Prostate gland (tissue), 2 donors: ENCODE results near the gene S1PR4. TPM values are rescaled to one million over a fixed set of nuclear protein-coding genes. Genes with fewer than 3 reads are reported as not detected.

Experiments
- DNase-seq: peaks from one replicate; pipeline ENCODE4 v3.0.0-alpha.2; 2019; ENCODE audit warnings: low spot score
- H3K27ac ChIP-seq, 2 donors: fragments of 200-600 bp; sonication (generic); 2 replicates each; pipeline ENCODE4 v1.5.1; 2017 to 2019
- H3K27me3 ChIP-seq: fragments of 200-600 bp; sonication (generic); replicated peaks from 2 replicates; pipeline ENCODE4 v1.5.1; 2019; ENCODE audit not compliant: insufficient read depth
- H3K36me3 ChIP-seq, 2 donors: fragments of 200-600 bp; sonication (generic); 1 replicate in 1 of 2; 2 replicates in 1 of 2; pipeline versions ENCODE4 v1.5.1 to v1.8.1; 2017 to 2019
- H3K4me1 ChIP-seq: fragments of 200-600 bp; sonication (generic); replicated peaks from 2 replicates; pipeline ENCODE4 v1.5.1; 2019
- H3K4me3 ChIP-seq, 2 donors: fragments of 200-600 bp; sonication (generic); 2 replicates each; pipeline ENCODE4 v1.5.1; 2017 to 2019
- H3K9me3 ChIP-seq: fragments of 200-600 bp; sonication (generic); 2 replicates; pipeline ENCODE4 v1.5.1; 2017
- POLR2A ChIP-seq: fragments of 450-650 bp; IDR thresholded peaks from one replicate; pipeline ENCODE4 v1.6.1; 2016; ENCODE audit warnings: antibody characterized with exemption, mild to moderate bottlenecking
- POLR2AphosphoS5 ChIP-seq: sonication (generic); formaldehyde crosslinking; IDR thresholded peaks from one replicate; pipeline ENCODE4 v1.6.1; 2017; ENCODE audit warnings: antibody characterized with exemption
- WGBS: methylation state at CpG from one replicate; pipeline ENCODE4 v1.1.5; 2018; 5-methylcytosine and 5-hydroxymethylcytosine counted together
- intact Hi-C: fragments of 100-400 bp; cut with DNase I; formaldehyde crosslinking; loops from one replicate; pipeline ENCODE4 v1.14.2; 2022
- total RNA-seq, 2 donors: library from RNA; depleted of rRNA; stranded (reverse); fragments of >200 nt; gene quantifications; one replicate each; pipeline ENCODE4 v1.1.0, GENCODE V29; 2016
- TF ChIP-seq, protein P1 (sequence below), 4 experiments: fragments of 200-600 bp in 2 of 4; fragments of 450-650 bp in 2 of 4; sonication (generic) in 2 of 4; IDR thresholded peaks; 1 replicate in 3 of 4; 2 replicates in 1 of 4; pipeline ENCODE4 v1.5.1; 2016 to 2019; ENCODE audit warnings: antibody characterized with exemption in 4 of 4, mild to moderate bottlenecking in 2 of 4, moderate library complexity in 2 of 4

The S1PR4 gene
- total RNA-seq, 2 donors from 2014 or later, result 0.14 to 1.5 TPM

DNA sequence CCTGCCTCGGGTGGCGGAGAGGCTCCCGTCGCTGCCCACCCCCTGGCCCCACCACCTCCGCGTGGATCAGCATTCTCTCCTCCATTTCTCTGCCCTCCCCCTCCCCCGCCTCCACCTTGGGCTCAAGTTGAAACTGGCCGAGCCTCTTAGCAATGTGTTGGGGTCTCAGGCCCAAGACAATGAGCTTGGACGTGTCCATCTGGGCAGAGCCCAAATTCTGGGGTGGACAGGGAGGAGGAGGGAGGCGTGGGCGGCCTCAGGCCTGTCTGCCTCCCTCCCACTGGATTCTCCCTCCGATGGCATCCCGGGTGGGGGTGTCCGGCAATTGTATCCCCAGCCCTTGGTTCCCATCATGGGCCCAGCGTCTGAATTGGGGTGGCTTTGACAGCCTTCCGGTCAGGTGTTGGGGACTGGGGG lies 47.1 kb downstream of the S1PR4 start:
- Histone ChIP-seq H3K27me3 (peaks cover 4% of the 10 kb centered on the region), H3K9me3 (no peaks in the 10 kb centered on the region), H3K36me3 (no peaks in the 10 kb centered on the region), H3K27ac (no peak overlapping the region), H3K4me1 (no peaks in the 10 kb centered on the region), H3K4me3 (no peak overlapping the region)
- TF ChIP-seq POLR2A (no peak), POLR2AphosphoS5 (no peak)
- TF ChIP-seq, protein P1, sequence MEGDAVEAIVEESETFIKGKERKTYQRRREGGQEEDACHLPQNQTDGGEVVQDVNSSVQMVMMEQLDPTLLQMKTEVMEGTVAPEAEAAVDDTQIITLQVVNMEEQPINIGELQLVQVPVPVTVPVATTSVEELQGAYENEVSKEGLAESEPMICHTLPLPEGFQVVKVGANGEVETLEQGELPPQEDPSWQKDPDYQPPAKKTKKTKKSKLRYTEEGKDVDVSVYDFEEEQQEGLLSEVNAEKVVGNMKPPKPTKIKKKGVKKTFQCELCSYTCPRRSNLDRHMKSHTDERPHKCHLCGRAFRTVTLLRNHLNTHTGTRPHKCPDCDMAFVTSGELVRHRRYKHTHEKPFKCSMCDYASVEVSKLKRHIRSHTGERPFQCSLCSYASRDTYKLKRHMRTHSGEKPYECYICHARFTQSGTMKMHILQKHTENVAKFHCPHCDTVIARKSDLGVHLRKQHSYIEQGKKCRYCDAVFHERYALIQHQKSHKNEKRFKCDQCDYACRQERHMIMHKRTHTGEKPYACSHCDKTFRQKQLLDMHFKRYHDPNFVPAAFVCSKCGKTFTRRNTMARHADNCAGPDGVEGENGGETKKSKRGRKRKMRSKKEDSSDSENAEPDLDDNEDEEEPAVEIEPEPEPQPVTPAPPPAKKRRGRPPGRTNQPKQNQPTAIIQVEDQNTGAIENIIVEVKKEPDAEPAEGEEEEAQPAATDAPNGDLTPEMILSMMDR (IDR thresholded peaks at IDR 0.05), result no peak
- no peak for DNase-seq
- intact Hi-C loops, result no loop called here
- WGBS, result 32% methylated on average over 15 of the region's 16 CpGs

GRCh38 chr19:3227054-3227626 lies 48.6 kb downstream of the S1PR4 start:
- 71% methylated on average over 12 of the region's 12 CpGs for WGBS
- no peak overlapping the region for H3K4me3 ChIP-seq
- intact Hi-C loops, result no loop called here

GRCh38 chr19:3229346-3229743 lies 50.8 kb downstream of the S1PR4 start:
- WGBS, result 50% methylated on average over 9 of the region's 9 CpGs

More at GRCh38 chr19:3227054-3227626, 48.6 kb downstream of the S1PR4 start:
- no peaks in the 10 kb centered on the region for H3K36me3 ChIP-seq
- DNase-seq, result no peak
- no peak overlapping the region for H3K27ac ChIP-seq
- no peaks in the 10 kb centered on the region for H3K4me1 ChIP-seq
- TF ChIP-seq POLR2AphosphoS5 (no peak), POLR2A (no peak)
- TF ChIP-seq, protein P1 (IDR thresholded peaks at IDR 0.05), result no peak
- H3K9me3 ChIP-seq, result no peaks in the 10 kb centered on the region
- peaks cover 4% of the 10 kb centered on the region for H3K27me3 ChIP-seq

More at GRCh38 chr19:3229346-3229743, 50.8 kb downstream of the S1PR4 start:
- H3K4me3 ChIP-seq, result no peak overlapping the region
- intact Hi-C loops, result no loop called here
- H3K27ac ChIP-seq, result no peak overlapping the region
- no peaks in the 10 kb centered on the region for H3K9me3 ChIP-seq
- TF ChIP-seq POLR2A (no peak), POLR2AphosphoS5 (no peak)
- TF ChIP-seq, protein P1 (IDR thresholded peaks at IDR 0.05), result no peak
- H3K36me3 ChIP-seq, result no peaks in the 10 kb centered on the region
- H3K27me3 ChIP-seq, result peaks cover 4% of the 10 kb centered on the region
- H3K4me1 ChIP-seq, result no peaks in the 10 kb centered on the region
- DNase-seq, result no peak

Other genes starting within 250 kb of the S1PR4 start
- gene ZNF77, start 233.8 kb upstream of the S1PR4 start, total RNA-seq, result 1 to 10 TPM; 2.8 to 6.6 TPM
- gene TLE6, start 201.2 kb upstream of the S1PR4 start, total RNA-seq, result 1 to 10 TPM; 5.9 to 9.0 TPM
- gene TLE2, start 149.5 kb upstream of the S1PR4 start, total RNA-seq, result 10 to 100 TPM; 61.9 to 82.1 TPM
- 100 to 1,000 TPM; 546 to 767 TPM for gene TLE5, start 116.3 kb upstream of the S1PR4 start, total RNA-seq
- 100 to 1,000 TPM in 1 of 2 donors, 10 to 100 TPM in 1; 61.3 to 117 TPM for gene GNA11, start 84.4 kb upstream of the S1PR4 start, total RNA-seq
- 10 to 100 TPM; 11.1 to 13.3 TPM for gene GNA15, start 42.7 kb upstream of the S1PR4 start, total RNA-seq
- 10 to 100 TPM; 48.6 to 68.5 TPM for gene NCLN, start 7.2 kb downstream of the S1PR4 start, total RNA-seq
- gene CELF5, start 45.9 kb downstream of the S1PR4 start, total RNA-seq, result under 1 TPM; 0.36 to 0.80 TPM
- 100 to 1,000 TPM; 160 to 168 TPM for gene NFIC, start 187.8 kb downstream of the S1PR4 start, total RNA-seq